Measurements from ENCODE around the gene DBX1. TPM values are rescaled to one million over a fixed set of nuclear protein-coding genes. Genes with fewer than 3 reads are reported as not detected.
"Not testable (repeated sequence)": the region's sequence is repeated elsewhere in the genome, so short reads cannot be mapped to it uniquely, and the experiment has no call there.

DBX1 gene
- total and polyA plus RNA-seq, 2 of the 13 experiments (the other 11 are each of a cell fraction or from before 2014, with no cell fraction given): not detected

DNA sequence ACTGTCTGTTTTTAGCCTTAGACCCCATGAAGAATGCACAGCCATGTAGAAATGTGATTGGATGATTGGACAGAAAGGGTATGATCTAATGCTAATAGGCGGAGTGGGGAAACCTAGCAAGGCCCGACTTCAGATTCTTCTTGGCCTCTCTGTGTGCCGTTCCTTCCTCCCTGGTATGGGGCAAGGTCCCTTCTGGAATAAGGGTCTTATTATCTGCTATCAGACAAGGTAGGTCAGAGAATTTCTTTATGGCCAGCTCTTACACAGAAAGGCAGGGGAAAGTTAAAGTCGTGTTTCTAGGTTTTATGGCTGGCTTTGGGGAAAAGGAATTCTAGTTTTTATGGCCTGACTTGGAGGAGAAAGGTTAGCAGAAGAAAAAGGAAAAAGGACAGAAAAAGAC, 30.6 kb downstream of the DBX1 start:
- Histone ChIP-seq H3K36me3 (replicated peaks in 1 of 2; ENCODE audit: control insufficient read depth in 1 of 2, insufficient read depth in 2 of 2, low read length in 2 of 2) (no peaks in the 10 kb centered on the region), H3K4me2 (ENCODE audit: low read depth, low read length) (no peak overlapping the region), H3K27me3 (ENCODE audit: control insufficient read depth in 1 of 2, insufficient read depth in 2 of 2, low read length in 2 of 2) (peaks cover 0 to 22% of the 10 kb centered on the region in 2 experiments; a peak in 2 of 5 replicates), H3K9ac (ENCODE audit: insufficient read depth, low read depth, low read length) (no peak overlapping the region), H2AFZ (ENCODE audit: low read length) (no peak overlapping the region), H3K9me3 (ENCODE audit: low read length) (no peaks in the 10 kb centered on the region), H3K27ac (ENCODE audit: extremely low read length, insufficient read depth, low read length) (no peak overlapping the region), H3K4me1 (ENCODE audit: insufficient read depth, low read length) (peaks cover 16% of the 10 kb centered on the region; the same call in 1 of the 2 replicates), H3K79me2 (ENCODE audit: insufficient read depth, low read length) (no peaks in the 10 kb centered on the region), H4K20me1 (ENCODE audit: insufficient read depth, low read length) (no peaks in the 10 kb centered on the region), H3K4me3 (replicated peaks in 1 of 3; ENCODE audit: insufficient read depth in 1 of 3, low read depth in 2 of 3, low read length in 3 of 3) (no peak overlapping the region)
- ATAC-seq (no peak), DNase-seq (ENCODE audit: low spot score) (no peak), FAIRE-seq (no peak)
- WGBS (ENCODE audit: low lambda C conversion rate): 61% methylated on average over 4 of the region's 4 CpGs
- in situ Hi-C loops (cut with HindIII; ENCODE audit: extremely low pct_ligation_motif_present, low pct_unique_long_range_greater_than_20kb) (loop anchor here (5.0 to 25.0 kb wide), 4 partner anchors 182 to 567 kb away; no protein-coding TSS in a partner anchor), intact Hi-C loops (cut with micrococcal nuclease; ENCODE audit: unreplicated experiment) (loop anchor here (2.0 to 10.0 kb wide), 4 partner anchors 315 to 1383 kb away; no protein-coding TSS in a partner anchor)
- ChIA-PET POLR2A (no interaction called here), CTCF (ENCODE audit: low intra/inter-chr PET ratio, low total read pairs) (no interaction called here)
- no TSS peak for BruUV-seq (replicated peaks)
- no peak for TF ChIP-seq EEA1 (CRISPR knock-in tag; IDR thresholded peaks at IDR 0.05; ENCODE audit: borderline replicate concordance)
- TF ChIP-seq RCOR2 (CRISPR knock-in tag; IDR thresholded peaks at IDR 0.05): no peak
- TF ChIP-seq GLI4 (CRISPR knock-in tag; IDR thresholded peaks at IDR 0.05; ENCODE audit: borderline replicate concordance): no peak
- TF ChIP-seq AGO1 (IDR thresholded peaks at IDR 0.05; ENCODE audit: low read depth, low read length, poor library complexity, severe bottlenecking): no peak
- TF ChIP-seq RXRA (CRISPR knock-in tag; IDR thresholded peaks at IDR 0.05): no peak
- TF ChIP-seq, protein P1, sequence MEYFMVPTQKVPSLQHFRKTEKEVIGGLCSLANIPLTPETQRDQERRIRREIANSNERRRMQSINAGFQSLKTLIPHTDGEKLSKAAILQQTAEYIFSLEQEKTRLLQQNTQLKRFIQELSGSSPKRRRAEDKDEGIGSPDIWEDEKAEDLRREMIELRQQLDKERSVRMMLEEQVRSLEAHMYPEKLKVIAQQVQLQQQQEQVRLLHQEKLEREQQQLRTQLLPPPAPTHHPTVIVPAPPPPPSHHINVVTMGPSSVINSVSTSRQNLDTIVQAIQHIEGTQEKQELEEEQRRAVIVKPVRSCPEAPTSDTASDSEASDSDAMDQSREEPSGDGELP (IDR thresholded peaks at IDR 0.05; ENCODE audit: borderline replicate concordance, low read depth): no peak

DNA sequence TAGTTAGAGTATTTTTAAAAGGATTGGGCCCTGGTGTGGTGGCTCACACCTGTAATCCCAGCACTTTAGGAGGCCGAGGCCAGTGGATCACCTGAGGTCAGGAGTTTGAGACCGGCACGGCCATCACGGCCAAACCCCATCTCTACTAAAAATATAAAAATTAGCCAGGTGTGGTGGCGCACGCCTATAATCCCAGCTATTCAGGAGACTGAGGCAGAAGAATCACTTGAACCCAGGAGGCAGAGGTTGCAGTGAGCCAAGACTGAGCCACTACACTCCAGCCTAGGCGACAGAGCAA, 31.8 kb downstream of the DBX1 start:
- H3K9ac ChIP-seq (ENCODE audit: insufficient read depth, low read depth, low read length); DNase-seq (ENCODE audit: low spot score); H3K9me3 ChIP-seq (ENCODE audit: low read length); H2AFZ ChIP-seq (ENCODE audit: low read length); H3K36me3 ChIP-seq (replicated peaks in 1 of 2; ENCODE audit: control insufficient read depth in 1 of 2, insufficient read depth in 2 of 2, low read length in 2 of 2); H3K4me3 ChIP-seq (replicated peaks in 1 of 3; ENCODE audit: insufficient read depth in 1 of 3, low read depth in 2 of 3, low read length in 3 of 3); POLR2A ChIA-PET; FAIRE-seq; BruUV-seq (replicated peaks); H4K20me1 ChIP-seq (ENCODE audit: insufficient read depth, low read length); ATAC-seq; H3K79me2 ChIP-seq (ENCODE audit: insufficient read depth, low read length); H3K4me2 ChIP-seq (ENCODE audit: low read depth, low read length); H3K27ac ChIP-seq (ENCODE audit: extremely low read length, insufficient read depth, low read length): not testable (repeated sequence)
- Histone ChIP-seq H3K27me3 (ENCODE audit: control insufficient read depth in 1 of 2, insufficient read depth in 2 of 2, low read length in 2 of 2) (peaks cover 0 to 19% of the 10 kb centered on the region in 2 experiments; a peak in 2 of 5 replicates), H3K4me1 (ENCODE audit: insufficient read depth, low read length) (peaks cover 16% of the 10 kb centered on the region; the same call in 1 of the 2 replicates)
- WGBS (ENCODE audit: low lambda C conversion rate): 69% methylated on average over 7 of the region's 7 CpGs
- CTCF ChIA-PET (ENCODE audit: low intra/inter-chr PET ratio, low total read pairs): interaction anchor here (0.7 to 1.5 kb wide), 3 partner anchors 190 to 482 kb away, joined by 4 to 17 read pairs (median 5); no protein-coding TSS in a partner anchor
- intact Hi-C loops (cut with micrococcal nuclease; ENCODE audit: unreplicated experiment) (loop anchor here (1.0 to 10.0 kb wide), 5 partner anchors 210 to 1384 kb away; no protein-coding TSS in a partner anchor), in situ Hi-C loops (cut with HindIII; ENCODE audit: extremely low pct_ligation_motif_present, low pct_unique_long_range_greater_than_20kb) (loop anchor here (5.0 to 25.0 kb wide), 2 partner anchors 224 to 484 kb away; no protein-coding TSS in a partner anchor)

Data from HepG2 (cell line).